Duodenal mucosa (tissue), 2 donors: ENCODE measurements around the gene DIPK2B.

ENCODE experiments used
- H3K27ac ChIP-seq: one replicate; pipeline ENCODE4 v1.7.0; 2013; ENCODE audit warnings: low read depth, low read length
- H3K27me3 ChIP-seq, 2 donors: one replicate each; pipeline ENCODE4 v1.7.0; 2013; ENCODE audit warnings: low read length in 2 of 2, control low read depth in 1 of 2; ENCODE audit not compliant: insufficient read depth in 2 of 2, control insufficient read depth in 1 of 2
- H3K36me3 ChIP-seq, 2 donors: one replicate each; pipeline ENCODE4 v1.7.0; 2013; ENCODE audit warnings: low read length in 2 of 2, control low read depth in 1 of 2; ENCODE audit not compliant: insufficient read depth in 2 of 2, control insufficient read depth in 1 of 2
- H3K4me1 ChIP-seq, 2 donors: one replicate each; pipeline ENCODE4 v1.7.0; 2013; ENCODE audit warnings: low read length in 2 of 2, control low read depth in 1 of 2; ENCODE audit not compliant: insufficient read depth in 2 of 2, control insufficient read depth in 1 of 2
- H3K4me3 ChIP-seq, 2 donors: one replicate each; pipeline ENCODE4 v1.7.0; 2013; ENCODE audit warnings: low read length in 2 of 2, low read depth in 1 of 2
- H3K9ac ChIP-seq, 2 donors: one replicate each; pipeline ENCODE4 v1.7.0; 2013; ENCODE audit warnings: low read length in 2 of 2, low read depth in 1 of 2
- H3K9me3 ChIP-seq, 2 donors: one replicate each; pipeline ENCODE4 v1.7.0; 2013; ENCODE audit warnings: low read length in 2 of 2, control low read depth in 1 of 2; ENCODE audit not compliant: control insufficient read depth in 1 of 2

DIPK2B gene

DNA sequence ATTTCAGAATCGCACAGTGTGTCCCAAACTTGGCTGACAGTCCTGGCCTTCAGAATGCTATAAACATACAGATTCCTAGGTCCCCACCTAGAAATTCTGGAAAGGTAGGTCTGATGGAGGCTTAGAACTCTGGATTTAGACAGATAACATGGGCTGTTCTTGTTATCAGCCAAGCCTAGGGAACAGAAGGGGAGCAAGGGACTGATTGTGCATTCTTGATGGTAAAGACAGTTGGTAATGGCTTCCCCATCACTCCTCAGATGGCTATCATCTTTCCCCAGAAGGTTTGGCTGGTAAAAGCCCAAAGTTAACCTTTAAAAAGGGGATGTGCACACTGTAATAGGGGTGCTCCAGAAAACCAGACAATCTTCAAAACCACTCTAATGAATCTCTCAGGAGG is 35.7 kb downstream of the DIPK2B start:
- Histone ChIP-seq H3K27ac (no peak overlapping the region), H3K4me3 (no peak overlapping the region), H3K4me1 (no peaks in the 10 kb centered on the region), H3K27me3 (no peaks in the 10 kb centered on the region), H3K9me3 (no peaks in the 10 kb centered on the region), H3K9ac (no peak overlapping the region), H3K36me3 (no peaks in the 10 kb centered on the region)

DNA sequence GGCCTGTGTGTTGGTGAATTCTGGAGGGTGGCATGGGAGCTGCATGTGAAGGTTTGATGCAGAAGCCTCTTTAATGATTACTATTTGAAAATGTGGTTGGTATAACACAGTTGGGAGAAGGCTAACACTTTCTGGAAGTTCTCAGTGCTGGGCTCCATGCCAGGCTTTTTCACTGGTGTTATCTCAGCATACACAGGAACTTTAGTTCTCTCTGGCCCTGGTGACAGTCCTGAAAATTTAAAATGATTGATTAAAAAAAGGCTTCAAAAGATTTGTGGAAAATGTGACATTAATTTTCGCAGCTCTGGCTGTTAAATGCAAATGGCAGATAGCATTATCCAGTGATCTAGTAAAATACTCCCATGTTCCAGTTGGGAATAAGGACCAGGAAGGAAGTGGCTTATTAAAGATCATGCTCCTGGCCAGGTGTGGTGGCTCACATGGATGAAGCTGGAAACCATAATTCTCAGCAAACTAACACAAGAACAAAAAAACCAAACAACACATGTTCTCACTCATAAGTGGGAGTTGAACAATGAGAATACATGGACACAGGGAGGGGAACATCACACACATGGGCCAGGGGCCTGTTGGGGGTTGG is 36.6 kb downstream of the DIPK2B start:
- Histone ChIP-seq H3K9me3 (no peaks in the 10 kb centered on the region), H3K4me3 (no peak overlapping the region), H3K27me3 (no peaks in the 10 kb centered on the region), H3K9ac (no peak overlapping the region), H3K4me1 (no peaks in the 10 kb centered on the region), H3K27ac (no peak overlapping the region), H3K36me3 (no peaks in the 10 kb centered on the region)

GRCh38 chrX:45157647-45158046 is 43.0 kb downstream of the DIPK2B start:
- no peaks in the 10 kb centered on the region for H3K36me3 ChIP-seq
- no peaks in the 10 kb centered on the region for H3K27me3 ChIP-seq
- H3K9ac ChIP-seq, result no peak overlapping the region
- no peak overlapping the region for H3K4me3 ChIP-seq
- H3K27ac ChIP-seq, result no peak overlapping the region
- no peaks in the 10 kb centered on the region for H3K4me1 ChIP-seq
- no peaks in the 10 kb centered on the region for H3K9me3 ChIP-seq

DNA sequence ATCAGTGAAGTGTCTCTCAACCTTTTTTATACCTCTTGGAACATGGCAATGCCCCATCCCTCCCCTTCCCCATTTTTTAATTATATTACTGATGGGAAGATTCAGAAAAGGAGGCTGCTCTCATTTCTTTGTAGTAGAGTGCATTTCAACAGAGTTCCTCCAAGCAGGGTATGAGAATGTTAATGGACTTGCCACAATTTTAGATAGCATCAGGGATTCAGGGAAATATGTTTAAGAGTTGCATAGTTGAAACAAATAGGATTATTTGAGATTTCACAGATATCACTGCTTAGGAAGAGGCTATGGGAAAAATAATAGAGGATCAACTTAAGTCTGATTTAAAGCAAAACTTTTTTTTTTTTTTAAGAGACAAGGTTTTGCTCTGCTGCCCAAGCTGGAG is 46.2 kb downstream of the DIPK2B start:
- Histone ChIP-seq H3K4me1 (no peaks in the 10 kb centered on the region), H3K36me3 (no peaks in the 10 kb centered on the region), H3K9me3 (no peaks in the 10 kb centered on the region), H3K9ac (no peak overlapping the region), H3K4me3 (no peak overlapping the region), H3K27ac (no peak overlapping the region), H3K27me3 (no peaks in the 10 kb centered on the region)

DNA sequence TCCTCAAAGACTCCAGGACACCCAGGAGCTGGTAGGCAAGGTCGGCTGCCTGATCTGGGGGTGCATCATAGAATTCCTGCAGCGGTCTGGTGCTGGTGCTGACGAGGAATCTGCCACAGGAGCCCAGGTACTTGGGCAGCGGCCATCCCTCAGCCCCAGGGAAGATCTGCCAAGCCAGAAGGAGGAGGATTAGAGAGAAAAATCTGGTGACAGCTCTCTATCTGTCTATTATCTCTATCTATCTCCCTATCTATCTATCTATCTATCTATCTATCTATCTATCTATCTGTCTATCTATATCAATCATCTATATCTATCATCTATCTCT is 46.7 kb downstream of the DIPK2B start:
- H3K27me3 ChIP-seq, result no peaks in the 10 kb centered on the region
- H3K9ac ChIP-seq, result no peak overlapping the region
- H3K9me3 ChIP-seq, result no peaks in the 10 kb centered on the region
- no peaks in the 10 kb centered on the region for H3K36me3 ChIP-seq
- H3K4me1 ChIP-seq, result no peaks in the 10 kb centered on the region
- no peak overlapping the region for H3K27ac ChIP-seq
- no peak overlapping the region for H3K4me3 ChIP-seq
